Right lobe of liver (tissue), 6 donors: ENCODE results near the gene H19. TPM values are rescaled to one million over a fixed set of nuclear protein-coding genes. Genes with fewer than 3 reads are reported as not detected.

Source experiments
- ATAC-seq, 4 donors: fragments of 200-7000 bp; cut with Tn5 transposase; one replicate each; pipeline ENCODE4 v1.9.1; 2020; ENCODE audit warnings: mild to moderate bottlenecking in 4 of 4, moderate library complexity in 4 of 4
- DNase-seq, 3 donors: peaks; one replicate each; pipeline ENCODE4 v3.0.0-alpha.2; 2020
- H3K27ac ChIP-seq, 3 donors: fragments of 200-600 bp; one replicate each; pipeline ENCODE4 v1.8.0; 2022
- H3K27me3 ChIP-seq, 2 donors: fragments of 200-600 bp; one replicate each; pipeline ENCODE4 v1.8.0; 2022
- H3K36me3 ChIP-seq, 4 donors: fragments of 200-600 bp; sonication (generic) in 1 of 4; one replicate each; pipeline versions ENCODE4 v1.5.1 to v1.8.0; 2017 to 2022; ENCODE audit warnings: control low read depth in 1 of 4
- H3K4me1 ChIP-seq, 4 donors: fragments of 200-600 bp; sonication (generic) in 1 of 4; one replicate each; pipeline versions ENCODE4 v1.5.1 to v1.8.0; 2017 to 2022; ENCODE audit warnings: control low read depth in 1 of 4
- H3K4me3 ChIP-seq, 3 donors: fragments of 200-600 bp; one replicate each; pipeline ENCODE4 v1.8.0; 2022
- H3K9me3 ChIP-seq, 4 donors: fragments of 200-600 bp; sonication (generic) in 1 of 4; one replicate each; pipeline versions ENCODE4 v1.5.1 to v1.8.0; 2017 to 2022; ENCODE audit warnings: control low read depth in 1 of 4
- CTCF ChIP-seq, 4 donors: fragments of 200-600 bp in 3 of 4; fragments of 450-650 bp in 1 of 4; IDR thresholded peaks; one replicate each; pipeline versions ENCODE4 v1.5.1 to v1.8.0; 2016 to 2022; ENCODE audit warnings: antibody characterized with exemption in 4 of 4, mild to moderate bottlenecking in 2 of 4
- POLR2A ChIP-seq: fragments of 450-650 bp; IDR thresholded peaks from one replicate; pipeline ENCODE4 v1.6.1; 2017; ENCODE audit warnings: antibody characterized with exemption, mild to moderate bottlenecking
- WGBS: methylation state at CpG from one replicate; pipeline ENCODE4 v1.1.6; 2018; ENCODE audit warnings: low coverage, low lambda C conversion rate; ENCODE audit not compliant: insufficient coverage; ENCODE audit errors: missing lambda C conversion rate; 5-methylcytosine and 5-hydroxymethylcytosine counted together
- intact Hi-C, 2 donors: fragments of 100-400 bp; cut with DNase I; formaldehyde crosslinking; loops; one replicate each; pipeline versions ENCODE4 v1.11.2 to v1.14.1; 2022
- total RNA-seq, 6 experiments: library from RNA; depleted of rRNA in 2 of 6; stranded (reverse); fragments of >200 nt in 2 of 6; fragmentation: NEBNext Ultra II Directional in 3 of 6; extraction: Animal tissue kit (Norgen Biotek cat#: 25700) in 3 of 6; gene quantifications; one replicate each; pipeline versions ENCODE4 v1.1.0 to v1.2.4, GENCODE V29; 2016 to 2023
- donor health status: DM: no; HTN: yes; CAD: no.
- donor health status: DM: no; HTN: no; CAD: no.
- donor health status: DM: no; HTN: no; CAD: no.
- donor health status: DM: no; HTN: yes; CAD: no.
- donor health status: DM: no; HTN: yes; CAD: no.

Gene H19
- total RNA-seq, 6 experiments from 2014 or later: 143 to 898 (median 229) TPM

DNA sequence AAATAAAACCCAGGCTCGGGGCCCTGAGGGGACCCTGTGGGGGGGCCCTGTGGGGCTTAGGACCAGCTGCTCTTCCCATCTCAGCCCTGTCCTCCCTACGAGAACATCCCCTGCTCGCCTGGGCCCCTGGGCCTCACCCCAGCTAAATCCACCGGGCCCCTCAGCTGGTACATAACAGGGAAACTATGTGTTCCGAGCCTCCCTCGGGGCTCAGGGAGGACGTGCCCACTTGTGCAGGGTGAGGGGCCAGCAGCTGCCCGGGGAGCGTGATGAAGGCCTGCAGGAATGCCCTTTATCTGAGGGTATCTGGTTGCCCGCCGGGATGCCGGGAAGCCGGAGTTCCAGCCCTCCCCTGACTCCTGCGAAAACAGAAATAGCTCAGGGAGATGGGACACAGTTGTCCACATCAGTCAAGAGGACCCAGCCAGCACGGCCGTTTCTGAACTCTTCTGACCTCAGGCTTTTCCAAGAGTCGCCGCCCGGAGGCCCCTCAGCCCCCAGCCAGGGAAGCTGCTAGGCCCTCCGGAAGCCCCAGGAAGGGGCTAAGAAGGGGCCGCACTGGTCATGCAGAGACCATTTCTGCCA lies 29.9 kb downstream of the H19 start:
- ATAC-seq: peak in 1 of 4 donors; percentile 18
- no peak for TF ChIP-seq CTCF (IDR thresholded peaks at IDR 0.05)
- TF ChIP-seq POLR2A: no peak
- intact Hi-C loops: no loop called here
- Histone ChIP-seq H3K9me3 (no peaks in the 10 kb centered on the region), H3K36me3 (no peaks in the 10 kb centered on the region), H3K4me1 (no peaks in the 10 kb centered on the region), H3K27me3 (no peaks in the 10 kb centered on the region), H3K4me3 (no peak overlapping the region), H3K27ac (no peak overlapping the region)
- no CpG with 5 or more reads among the region's 21 CpGs for WGBS
- no peak for DNase-seq

- Histone ChIP-seq H3K4me1 (no peaks in the 10 kb centered on the region), H3K27me3 (no peaks in the 10 kb centered on the region), H3K36me3 (no peaks in the 10 kb centered on the region), H3K4me3 (no peak overlapping the region), H3K9me3 (no peaks in the 10 kb centered on the region), H3K27ac (no peak overlapping the region)
- no peak for ATAC-seq
- TF ChIP-seq CTCF (IDR thresholded peaks at IDR 0.05): no peak
- no peak for TF ChIP-seq POLR2A
- peak in 1 of 3 donors; percentile 23 for DNase-seq
- no CpG with 5 or more reads among the region's 18 CpGs for WGBS
- intact Hi-C loops: no loop called here
Measured at GRCh38 chr11:1966531-1966930, 31.1 kb downstream of the H19 start.

DNA sequence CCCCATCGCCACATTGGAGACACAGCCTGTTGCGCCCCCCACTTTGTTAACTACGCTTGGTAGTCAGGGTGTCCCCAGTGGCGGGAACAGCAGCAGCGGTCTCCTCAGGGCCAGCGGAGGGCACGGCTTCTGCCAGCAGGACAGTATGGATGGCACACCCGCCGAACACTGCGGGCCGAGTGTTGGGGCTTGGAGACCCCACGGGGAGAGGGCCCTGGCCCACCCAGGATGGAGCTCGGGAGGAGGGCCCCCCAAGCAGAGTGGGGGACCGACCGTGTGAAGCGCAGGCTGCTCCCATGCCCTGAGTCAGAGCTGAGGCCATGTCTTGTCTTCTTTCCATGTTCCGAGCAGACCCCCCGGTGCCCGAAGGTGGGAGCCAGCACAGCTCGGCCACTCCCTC lies 32.7 kb downstream of the H19 start:
- Histone ChIP-seq H3K27me3 (no peaks in the 10 kb centered on the region), H3K4me1 (no peaks in the 10 kb centered on the region), H3K9me3 (no peaks in the 10 kb centered on the region), H3K36me3 (no peaks in the 10 kb centered on the region), H3K27ac (no peak overlapping the region), H3K4me3 (no peak overlapping the region)
- TF ChIP-seq CTCF (IDR thresholded peaks at IDR 0.05) (no peak), POLR2A (no peak)
- WGBS: no CpG with 5 or more reads among the region's 20 CpGs
- intact Hi-C loops: no loop called here
- ATAC-seq: no peak
- no peak for DNase-seq

DNA sequence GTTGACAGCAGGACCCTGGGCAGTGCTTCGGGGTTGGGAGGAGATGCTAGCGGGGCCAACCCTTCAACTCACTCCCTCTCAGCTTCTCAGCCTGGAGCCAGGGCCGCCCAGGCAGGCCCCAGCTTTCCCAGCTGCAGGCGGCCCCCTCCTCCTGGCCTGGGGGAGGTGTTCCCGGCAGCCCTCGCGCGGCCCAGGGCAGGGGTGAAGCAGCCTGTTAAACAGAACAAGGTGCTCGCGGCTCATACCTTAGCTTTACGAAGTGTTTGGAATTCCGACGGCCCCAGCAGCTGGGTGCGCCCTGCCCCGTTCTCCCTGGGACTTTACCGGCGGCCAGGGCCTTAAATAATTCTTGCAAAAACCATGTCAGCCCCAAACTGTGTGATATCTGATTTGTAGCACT lies 33.3 kb downstream of the H19 start:
- Histone ChIP-seq H3K4me1 (no peaks in the 10 kb centered on the region), H3K27me3 (no peaks in the 10 kb centered on the region), H3K9me3 (no peaks in the 10 kb centered on the region), H3K27ac (no peak overlapping the region), H3K4me3 (no peak overlapping the region), H3K36me3 (no peaks in the 10 kb centered on the region)
- ATAC-seq: no peak
- DNase-seq: no peak
- intact Hi-C loops: no loop called here
- no peak for TF ChIP-seq CTCF (IDR thresholded peaks at IDR 0.05)
- no peak for TF ChIP-seq POLR2A
- WGBS: no CpG with 5 or more reads among the region's 17 CpGs

- WGBS: no CpG with 5 or more reads among the region's 20 CpGs
- H3K36me3 ChIP-seq: no peaks in the 10 kb centered on the region
- no peak overlapping the region for H3K27ac ChIP-seq
- H3K4me3 ChIP-seq: no peak overlapping the region
- no peaks in the 10 kb centered on the region for H3K27me3 ChIP-seq
- H3K4me1 ChIP-seq: no peaks in the 10 kb centered on the region
- no peak for ATAC-seq
- TF ChIP-seq POLR2A (no peak), CTCF (IDR thresholded peaks at IDR 0.05) (no peak)
- intact Hi-C loops: no loop called here
- no peaks in the 10 kb centered on the region for H3K9me3 ChIP-seq
- peak in 2 of 3 donors; percentile 2 to 23 for DNase-seq
Measured at GRCh38 chr11:1963864-1964263, 33.8 kb downstream of the H19 start.
